Suprapubic skin (tissue), 4 donors: ENCODE data around the gene MME. TPM values are rescaled to one million over a fixed set of nuclear protein-coding genes. Genes with fewer than 3 reads are reported as not detected.

Experiments used
- DNase-seq, 2 donors: peaks; one replicate each; pipeline ENCODE4 v3.0.0-alpha.2; 2019; ENCODE audit warnings: low spot score in 2 of 2
- H3K27ac ChIP-seq: fragments of 200-600 bp; sonication (generic); one replicate; pipeline ENCODE4 v1.5.1; 2019
- H3K27me3 ChIP-seq: fragments of 200-600 bp; sonication (generic); one replicate; pipeline ENCODE4 v1.5.1; 2019
- H3K36me3 ChIP-seq: fragments of 200-600 bp; sonication (generic); one replicate; pipeline ENCODE4 v1.5.1; 2019
- H3K4me1 ChIP-seq: fragments of 200-600 bp; sonication (generic); one replicate; pipeline ENCODE4 v1.5.1; 2019
- H3K4me3 ChIP-seq: fragments of 200-600 bp; sonication (generic); one replicate; pipeline ENCODE4 v1.5.1; 2019; ENCODE audit warnings: mild to moderate bottlenecking
- H3K9me3 ChIP-seq: fragments of 200-600 bp; sonication (generic); one replicate; pipeline ENCODE4 v1.5.1; 2019
- EP300 ChIP-seq: sonication (generic); formaldehyde crosslinking; IDR thresholded peaks from one replicate; pipeline ENCODE4 v1.6.1; 2017; ENCODE audit warnings: antibody characterized with exemption
- POLR2A ChIP-seq, 2 donors: fragments of 450-650 bp; IDR thresholded peaks; one replicate each; pipeline ENCODE4 v1.6.1; 2017; ENCODE audit warnings: antibody characterized with exemption in 2 of 2, mild to moderate bottlenecking in 2 of 2, moderate library complexity in 2 of 2
- POLR2AphosphoS5 ChIP-seq, 3 donors: sonication (generic); formaldehyde crosslinking; IDR thresholded peaks; one replicate each; pipeline ENCODE4 v1.6.1; 2017; ENCODE audit warnings: antibody characterized with exemption in 3 of 3
- WGBS: methylation state at CpG from one replicate; pipeline ENCODE4 v1.1.5; 2018; 5-methylcytosine and 5-hydroxymethylcytosine counted together
- total RNA-seq, 4 donors: library from RNA; depleted of rRNA; stranded (reverse); fragments of >200 nt; gene quantifications; one replicate each; pipeline ENCODE4 v1.1.0, GENCODE V29; 2016
- TF ChIP-seq, protein P1 (sequence below), 2 donors: fragments of 200-600 bp in 1 of 2; fragments of 450-650 bp in 1 of 2; sonication (generic) in 1 of 2; IDR thresholded peaks; one replicate each; pipeline ENCODE4 v1.5.1; 2016 to 2019; ENCODE audit warnings: antibody characterized with exemption in 2 of 2, mild to moderate bottlenecking in 1 of 2, moderate library complexity in 1 of 2

The MME gene
- total RNA-seq, 4 donors from 2014 or later = 1.9 to 8.2 (median 6.4) TPM

DNA sequence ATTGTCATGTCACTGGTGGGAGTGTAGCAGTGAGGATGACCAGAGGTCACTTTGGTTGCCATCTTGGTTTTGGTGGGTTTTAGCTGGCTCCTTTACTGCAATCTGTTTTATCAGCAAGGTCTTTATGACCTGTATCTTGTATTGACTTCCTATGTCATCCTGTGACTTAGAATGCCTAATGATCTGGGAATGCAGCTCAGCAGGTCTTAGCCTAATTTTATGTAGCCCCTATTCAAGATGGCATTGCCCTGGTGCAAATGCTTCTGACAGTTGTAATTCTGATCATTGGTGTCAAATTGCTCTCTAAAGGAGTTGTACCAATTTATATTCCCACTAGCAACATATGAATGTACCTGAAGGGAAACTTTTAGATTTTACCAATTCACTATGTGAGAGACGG lies 139.0 kb downstream of the MME start:
- no peaks in the 10 kb centered on the region for H3K9me3 ChIP-seq

DNA sequence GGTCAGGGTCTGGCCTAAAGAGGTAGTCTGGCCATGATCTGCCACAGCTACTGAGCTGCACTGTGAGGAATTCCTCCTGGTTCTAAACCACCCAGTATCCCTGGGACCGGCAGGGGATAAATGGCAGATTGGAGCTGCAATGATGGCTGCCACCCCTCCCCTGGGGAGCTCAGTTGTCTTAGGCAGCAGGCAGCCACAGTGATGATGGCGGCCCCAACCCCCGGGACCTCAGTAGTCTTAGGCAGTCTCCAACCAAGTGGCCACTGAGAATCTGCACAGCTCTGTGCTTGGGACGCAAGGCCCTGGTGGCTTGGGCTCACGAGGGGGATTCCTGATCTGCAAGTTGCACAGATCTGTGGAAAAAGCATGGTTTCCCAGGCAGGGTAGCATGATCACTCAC lies 145.3 kb downstream of the MME start:
- 93% methylated on average over 4 of the region's 5 CpGs for WGBS

More for the DNA sequence above, 139.0 kb downstream of the MME start:
- no peak overlapping the region for H3K4me3 ChIP-seq
- no peaks in the 10 kb centered on the region for H3K36me3 ChIP-seq
- H3K27me3 ChIP-seq = no peaks in the 10 kb centered on the region
- DNase-seq = no peak
- no peaks in the 10 kb centered on the region for H3K4me1 ChIP-seq
- TF ChIP-seq EP300 (no peak), POLR2AphosphoS5 (IDR thresholded peaks at IDR 0.05) (no peak), POLR2A (IDR thresholded peaks at IDR 0.05) (no peak)
- TF ChIP-seq, protein P1, sequence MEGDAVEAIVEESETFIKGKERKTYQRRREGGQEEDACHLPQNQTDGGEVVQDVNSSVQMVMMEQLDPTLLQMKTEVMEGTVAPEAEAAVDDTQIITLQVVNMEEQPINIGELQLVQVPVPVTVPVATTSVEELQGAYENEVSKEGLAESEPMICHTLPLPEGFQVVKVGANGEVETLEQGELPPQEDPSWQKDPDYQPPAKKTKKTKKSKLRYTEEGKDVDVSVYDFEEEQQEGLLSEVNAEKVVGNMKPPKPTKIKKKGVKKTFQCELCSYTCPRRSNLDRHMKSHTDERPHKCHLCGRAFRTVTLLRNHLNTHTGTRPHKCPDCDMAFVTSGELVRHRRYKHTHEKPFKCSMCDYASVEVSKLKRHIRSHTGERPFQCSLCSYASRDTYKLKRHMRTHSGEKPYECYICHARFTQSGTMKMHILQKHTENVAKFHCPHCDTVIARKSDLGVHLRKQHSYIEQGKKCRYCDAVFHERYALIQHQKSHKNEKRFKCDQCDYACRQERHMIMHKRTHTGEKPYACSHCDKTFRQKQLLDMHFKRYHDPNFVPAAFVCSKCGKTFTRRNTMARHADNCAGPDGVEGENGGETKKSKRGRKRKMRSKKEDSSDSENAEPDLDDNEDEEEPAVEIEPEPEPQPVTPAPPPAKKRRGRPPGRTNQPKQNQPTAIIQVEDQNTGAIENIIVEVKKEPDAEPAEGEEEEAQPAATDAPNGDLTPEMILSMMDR (IDR thresholded peaks at IDR 0.05) = no peak
- H3K27ac ChIP-seq = no peak overlapping the region
- 97% methylated on average over 1 of the region's 1 CpG for WGBS

GRCh38 chr3:155227141-155227540 lies 147.0 kb downstream of the MME start:
- Histone ChIP-seq H3K4me1 (peaks cover 6% of the 10 kb centered on the region), H3K9me3 (no peaks in the 10 kb centered on the region), H3K27me3 (no peaks in the 10 kb centered on the region), H3K27ac (peak overlapping the region; percentile 24), H3K36me3 (no peaks in the 10 kb centered on the region), H3K4me3 (no peak overlapping the region)
- WGBS = 70% methylated on average over 3 of the region's 3 CpGs
- no peak for DNase-seq
- TF ChIP-seq POLR2AphosphoS5 (IDR thresholded peaks at IDR 0.05) = no peak
- TF ChIP-seq EP300 = no peak
- TF ChIP-seq, protein P1 (IDR thresholded peaks at IDR 0.05) = no peak
- no peak for TF ChIP-seq POLR2A (IDR thresholded peaks at IDR 0.05)

More for the DNA sequence above, 145.3 kb downstream of the MME start:
- Histone ChIP-seq H3K4me3 (no peak overlapping the region), H3K9me3 (no peaks in the 10 kb centered on the region), H3K27ac (no peak overlapping the region), H3K27me3 (no peaks in the 10 kb centered on the region), H3K36me3 (no peaks in the 10 kb centered on the region), H3K4me1 (peaks cover 3% of the 10 kb centered on the region)
- no peak for DNase-seq
- TF ChIP-seq EP300 (no peak), POLR2A (IDR thresholded peaks at IDR 0.05) (no peak), POLR2AphosphoS5 (IDR thresholded peaks at IDR 0.05) (no peak)
- TF ChIP-seq, protein P1 (IDR thresholded peaks at IDR 0.05) = no peak

GRCh38 chr3:155228676-155229075 lies 148.6 kb downstream of the MME start:
- Histone ChIP-seq H3K36me3 (no peaks in the 10 kb centered on the region), H3K4me1 (peaks cover 14% of the 10 kb centered on the region), H3K4me3 (no peak overlapping the region), H3K9me3 (no peaks in the 10 kb centered on the region), H3K27ac (no peak overlapping the region), H3K27me3 (no peaks in the 10 kb centered on the region)
- TF ChIP-seq, protein P1 (IDR thresholded peaks at IDR 0.05) = no peak
- no peak for TF ChIP-seq EP300
- no peak for TF ChIP-seq POLR2A (IDR thresholded peaks at IDR 0.05)
- no peak for TF ChIP-seq POLR2AphosphoS5 (IDR thresholded peaks at IDR 0.05)
- DNase-seq = no peak
- 86% methylated on average over 1 of the region's 1 CpG for WGBS

- Histone ChIP-seq H3K4me1 (peaks cover 14% of the 10 kb centered on the region), H3K27me3 (no peaks in the 10 kb centered on the region), H3K27ac (no peak overlapping the region), H3K4me3 (no peak overlapping the region), H3K36me3 (no peaks in the 10 kb centered on the region), H3K9me3 (no peaks in the 10 kb centered on the region)
- 79% methylated on average over 1 of the region's 1 CpG for WGBS
- TF ChIP-seq POLR2AphosphoS5 (IDR thresholded peaks at IDR 0.05) (no peak), EP300 (no peak), POLR2A (IDR thresholded peaks at IDR 0.05) (no peak)
- TF ChIP-seq, protein P1 (IDR thresholded peaks at IDR 0.05) = no peak
- no peak for DNase-seq
Measured at GRCh38 chr3:155229086-155229485, 149.0 kb downstream of the MME start.
